DND-41 (cell line): ENCODE data around the gene HDLBP.

Source experiments
- ATAC-seq: fragments of 200-7000 bp; cut with Tn5 transposase; 3 replicates; pipeline ENCODE4 v1.9.1; 2021; ENCODE audit warnings: low read depth; ENCODE audit not compliant: insufficient read depth
- DNase-seq: peaks from one replicate; pipeline ENCODE4 v3.0.0-alpha.2; 2020
- H2AFZ ChIP-seq: 2 replicates; pipeline ENCODE4 v1.6.0; 2012; ENCODE audit warnings: low read depth, low read length
- H3K27ac ChIP-seq: 2 replicates; pipeline ENCODE4 v1.5.1; 2012; ENCODE audit warnings: low read length, inconsistent platforms
- H3K27me3 ChIP-seq: fragments of 200-600 bp; sonication (generic); 2 replicates; pipeline ENCODE4 v1.6.0; 2012; ENCODE audit warnings: low read length, mild to moderate bottlenecking, inconsistent platforms; ENCODE audit not compliant: insufficient read depth, poor library complexity
- H3K36me3 ChIP-seq: 2 replicates; pipeline ENCODE4 v1.5.1; 2012; ENCODE audit warnings: low read length, inconsistent platforms; ENCODE audit not compliant: insufficient read depth
- H3K4me1 ChIP-seq: 2 replicates; pipeline ENCODE4 v1.5.1; 2012; ENCODE audit warnings: mild to moderate bottlenecking, low read length; ENCODE audit not compliant: insufficient read depth
- H3K4me2 ChIP-seq: 2 replicates; pipeline ENCODE4 v1.6.0; 2012; ENCODE audit warnings: mild to moderate bottlenecking, moderate library complexity, low read length, inconsistent platforms; ENCODE audit not compliant: insufficient read depth
- H3K4me3 ChIP-seq, 2 experiments: fragments of 200-600 bp in 1 of 2; shearing (Covaris generic) in 1 of 2; 2 replicates each; pipeline ENCODE4 v1.5.1; 2012 to 2016; ENCODE audit warnings: inconsistent platforms in 2 of 2, low read length in 2 of 2, mild to moderate bottlenecking in 2 of 2, low read depth in 1 of 2, moderate library complexity in 1 of 2
- H3K79me2 ChIP-seq: 2 replicates; pipeline ENCODE4 v1.6.0; 2012; ENCODE audit warnings: low read length, inconsistent platforms; ENCODE audit not compliant: insufficient read depth
- H3K9ac ChIP-seq: 2 replicates; pipeline ENCODE4 v1.6.0; 2012; ENCODE audit warnings: low read depth, mild to moderate bottlenecking, inconsistent platforms, low read length, moderate library complexity
- H3K9me3 ChIP-seq: 2 replicates; pipeline ENCODE4 v1.5.1; 2012; ENCODE audit warnings: low read length, moderate library complexity, mild to moderate bottlenecking, inconsistent platforms; ENCODE audit not compliant: insufficient read depth, severe bottlenecking
- H4K20me1 ChIP-seq: 2 replicates; pipeline ENCODE4 v1.6.0; 2012; ENCODE audit warnings: low read length; ENCODE audit not compliant: insufficient read depth
- CTCF ChIP-seq: IDR thresholded peaks from 2 replicates; pipeline ENCODE4 v1.5.1; 2012; ENCODE audit warnings: borderline replicate concordance, low read length, moderate library complexity, mild to moderate bottlenecking; ENCODE audit not compliant: poor library complexity, severe bottlenecking; ENCODE audit errors: extremely low read depth
- EZH2 ChIP-seq: IDR thresholded peaks from 3 replicates; pipeline ENCODE4 v1.6.1; 2012; ENCODE audit warnings: borderline replicate concordance, low read depth, mild to moderate bottlenecking, moderate library complexity, low read length, inconsistent platforms; ENCODE audit not compliant: severe bottlenecking

HDLBP gene

GRCh38 chr2:241232736-241233575 is 82.5 kb downstream of the HDLBP start:
- Histone ChIP-seq H3K27me3 (no peaks in the 10 kb centered on the region), H3K27ac (no peak overlapping the region), H3K9me3 (no peaks in the 10 kb centered on the region), H3K79me2 (no peaks in the 10 kb centered on the region), H3K4me3 (no peak overlapping the region), H3K4me2 (no peak overlapping the region), H2AFZ (no peak overlapping the region), H4K20me1 (peaks cover 28% of the 10 kb centered on the region), H3K9ac (no peak overlapping the region), H3K4me1 (no peaks in the 10 kb centered on the region), H3K36me3 (peaks cover 99% of the 10 kb centered on the region)
- no peak for ATAC-seq
- no peak for DNase-seq
- TF ChIP-seq CTCF (no peak), EZH2 (no peak)

- TF ChIP-seq EZH2 (no peak), CTCF (no peak)
- peaks cover 28% of the 10 kb centered on the region for H4K20me1 ChIP-seq
- H3K9me3 ChIP-seq = no peaks in the 10 kb centered on the region
- H3K36me3 ChIP-seq = peaks cover 96% of the 10 kb centered on the region
- H3K27me3 ChIP-seq = no peaks in the 10 kb centered on the region
- no peak overlapping the region for H3K9ac ChIP-seq
- H3K79me2 ChIP-seq = no peaks in the 10 kb centered on the region
- ATAC-seq (no peak), DNase-seq (no peak)
- no peak overlapping the region for H3K4me2 ChIP-seq
- no peak overlapping the region for H3K27ac ChIP-seq
- H3K4me1 ChIP-seq = no peaks in the 10 kb centered on the region
- H2AFZ ChIP-seq = no peak overlapping the region
- H3K4me3 ChIP-seq = no peak overlapping the region
These were observed 85.0 kb downstream of the HDLBP start for GRCh38 chr2:241230435-241230834.

GRCh38 chr2:241229563-241230401 is 85.7 kb downstream of the HDLBP start:
- ATAC-seq (no peak), DNase-seq (no peak)
- no peak overlapping the region for H3K4me2 ChIP-seq
- H3K27me3 ChIP-seq = no peaks in the 10 kb centered on the region
- TF ChIP-seq CTCF = no peak
- TF ChIP-seq EZH2 = no peak
- no peaks in the 10 kb centered on the region for H3K9me3 ChIP-seq
- no peak overlapping the region for H2AFZ ChIP-seq
- no peak overlapping the region for H3K4me3 ChIP-seq
- H4K20me1 ChIP-seq = peaks cover 28% of the 10 kb centered on the region
- no peaks in the 10 kb centered on the region for H3K4me1 ChIP-seq
- H3K27ac ChIP-seq = no peak overlapping the region
- no peak overlapping the region for H3K9ac ChIP-seq
- H3K36me3 ChIP-seq = peaks cover 90% of the 10 kb centered on the region
- no peaks in the 10 kb centered on the region for H3K79me2 ChIP-seq
